GM12878 (cell line): Measurements from ENCODE around the gene PXT1. TPM values are rescaled to one million over a fixed set of nuclear protein-coding genes. Genes with fewer than 3 reads are reported as not detected.

Experiments used
- ATAC-seq: fragments of 200-7000 bp; cut with Tn5 transposase; 3 replicates; pipeline ENCODE4 v1.9.1; 2020; ENCODE audit warnings: mild to moderate bottlenecking, moderate library complexity
- BruUV-seq: library from RNA; stranded (reverse); fragments of 400-500 nt; replicated peaks from 2 replicates; lab custom pipeline; 2021; lab: Mats Ljungman, UMichigan
- CTCF ChIA-PET: fragments of 300-600 bp; sonication (Branson Sonifier 250); formaldehyde crosslinking; extraction: SDS; loops from one replicate; lab custom pipeline; 2021; ENCODE audit warnings: inconsistent platforms; lab: Yijun Ruan, JAX
- POLR2A ChIA-PET: fragments of 350-600 bp; formaldehyde crosslinking; extraction: SDS; loops from one replicate; lab custom pipeline; 2021; ENCODE audit warnings: inconsistent platforms; lab: Charles Lee
- RAD21 ChIA-PET: fragments of 300-600 bp; sonication (Branson Sonifier 250); formaldehyde crosslinking; loops from one replicate; lab custom pipeline; 2023; ENCODE audit warnings: antibody characterized with exemption; ENCODE audit not compliant: unreplicated experiment; lab: Charles Lee
- SMC1A ChIA-PET: fragments of 300-600 bp; sonication (Branson Sonifier 250); formaldehyde crosslinking; loops from one replicate; lab custom pipeline; 2023; ENCODE audit not compliant: unreplicated experiment, uncharacterized antibody; lab: Charles Lee
- DNase-seq: peaks from one replicate; pipeline ENCODE4 v3.0.0-alpha.2; 2011; ENCODE audit warnings: low read depth, low spot score
- FAIRE-seq: peaks from 3 replicates; lab custom pipeline; 2011; peaks lifted over from hg19 to GRCh38; lab: Jason Lieb, UNC
- H2AFZ ChIP-seq: 2 replicates; pipeline ENCODE4 v1.6.0; 2011; ENCODE audit warnings: low read depth, low read length, control low read depth; ENCODE audit not compliant: control insufficient read depth
- H3K27ac ChIP-seq: 2 replicates; pipeline ENCODE4 v1.5.1; 2011; ENCODE audit warnings: control low read depth; ENCODE audit not compliant: control insufficient read depth, insufficient read depth
- H3K27me3 ChIP-seq, 2 experiments: replicated peaks in 1 of 2; 2 replicates each; pipeline versions ENCODE4 v1.6.0 to v1.6.1; 2011; ENCODE audit warnings: low read length in 1 of 2; ENCODE audit not compliant: control insufficient read depth in 2 of 2, insufficient read depth in 2 of 2
- H3K36me3 ChIP-seq, 2 experiments: 2 replicates each; pipeline ENCODE4 v1.5.1; 2011; ENCODE audit warnings: low read length in 1 of 2; ENCODE audit not compliant: control insufficient read depth in 2 of 2, insufficient read depth in 2 of 2
- H3K4me1 ChIP-seq: 2 replicates; pipeline ENCODE4 v1.6.1; 2011; ENCODE audit warnings: mild to moderate bottlenecking, low read length, moderate library complexity, mixed read lengths; ENCODE audit not compliant: control insufficient read depth, insufficient read depth
- H3K4me2 ChIP-seq: 2 replicates; pipeline ENCODE4 v1.6.0; 2011; ENCODE audit warnings: control low read depth; ENCODE audit not compliant: control insufficient read depth, insufficient read depth
- H3K4me3 ChIP-seq: fragments of 200-600 bp; sonication (generic); 2 replicates; pipeline ENCODE4 v1.5.1; 2016
- H3K79me2 ChIP-seq: 2 replicates; pipeline ENCODE4 v1.6.0; 2011; ENCODE audit warnings: low read length; ENCODE audit not compliant: control insufficient read depth, insufficient read depth
- H3K9ac ChIP-seq: 2 replicates; pipeline ENCODE4 v1.8.0; 2011; ENCODE audit warnings: low read length, control low read depth, mixed read lengths; ENCODE audit not compliant: control insufficient read depth, insufficient read depth
- H3K9me3 ChIP-seq: replicated peaks from 3 replicates; pipeline ENCODE4 v1.5.1; 2011; ENCODE audit warnings: mild to moderate bottlenecking, low read length; ENCODE audit not compliant: control insufficient read depth, insufficient read depth
- H4K20me1 ChIP-seq: 2 replicates; pipeline ENCODE4 v1.6.0; 2011; ENCODE audit not compliant: control insufficient read depth, insufficient read depth
- ASH2L ChIP-seq: fragments of 300-600, 200-600 bp; sonication (generic); IDR thresholded peaks from 2 replicates; pipeline ENCODE4 v1.6.1; 2017; ENCODE audit warnings: low read depth, mild to moderate bottlenecking, borderline replicate concordance
- BMI1 ChIP-seq: fragments of 450-650 bp; IDR thresholded peaks from 2 replicates; pipeline ENCODE4 v1.6.1; 2016; ENCODE audit warnings: mild to moderate bottlenecking, moderate library complexity, borderline replicate concordance
- CBX3 ChIP-seq: fragments of 200-600 bp; sonication (generic); IDR thresholded peaks from 2 replicates; pipeline ENCODE4 v1.6.1; 2016; ENCODE audit warnings: low read depth, borderline replicate concordance
- EED ChIP-seq: sonication (generic); IDR thresholded peaks from 2 replicates; pipeline ENCODE4 v1.6.1; 2016; ENCODE audit warnings: antibody characterized with exemption, low read depth
- FOS ChIP-seq: IDR thresholded peaks from 3 replicates; pipeline ENCODE4 v1.6.1; 2011; ENCODE audit warnings: borderline replicate concordance; ENCODE audit not compliant: insufficient read length; ENCODE audit errors: extremely low read depth
- MEF2A ChIP-seq: IDR thresholded peaks from 2 replicates; pipeline ENCODE4 v1.6.1; 2011; ENCODE audit warnings: low read depth, mild to moderate bottlenecking, low read length, moderate library complexity; ENCODE audit not compliant: insufficient read depth
- SUPT20H ChIP-seq: IDR thresholded peaks from 2 replicates; pipeline ENCODE4 v1.6.1; 2011; ENCODE audit warnings: low read depth, mild to moderate bottlenecking, low read length, moderate library complexity, borderline replicate concordance; ENCODE audit not compliant: control insufficient read depth
- ZBED1 ChIP-seq: IDR thresholded peaks from 2 replicates; pipeline ENCODE4 v1.6.1; 2016; ENCODE audit warnings: borderline replicate concordance
- WGBS: methylation state at CpG from one replicate; pipeline ENCODE4 v1.1.6; 2016; ENCODE audit warnings: low lambda C conversion rate; ENCODE audit not compliant: insufficient replicate concordance, insufficient coverage; ENCODE audit errors: missing lambda C conversion rate; 5-methylcytosine and 5-hydroxymethylcytosine counted together
- in situ Hi-C: fragments of 300-500 bp; cut with MboI; formaldehyde crosslinking; loops from 9 replicates; pipeline ENCODE4 v1.14.3; 2018; ENCODE audit warnings: mixed read lengths
- intact Hi-C: fragments of 100-400 bp; cut with micrococcal nuclease; formaldehyde crosslinking; loops from one replicate; pipeline ENCODE4 v1.14.2; 2022; ENCODE audit not compliant: unreplicated experiment
- polyA plus RNA-seq, 11 experiments: library from polyadenylated mRNA; depleted of rRNA in 4 of 11; unstranded in 6 of 11; stranded (reverse) in 5 of 11; fragments of >200 nt; fragmentation: Nextera tagmentation in 4 of 11; fragmentation: Illumina TruSeq in 1 of 11; extraction: Ambion mirVana in 4 of 11; extraction: Trizol in 1 of 11; gene quantifications; 1 replicate in 1 of 11; 2 replicates in 10 of 11; pipeline versions ENCODE4 v1.2.1 to v1.2.3, GENCODE V29; 2011 to 2016; ENCODE audit warnings: inconsistent platforms in 2 of 11, missing spikeins in 2 of 11, low read depth in 1 of 11
- total RNA-seq, 4 experiments: library from RNA; depleted of rRNA in 3 of 4; stranded (reverse); fragments of >200 nt in 3 of 4; fragmentation: Illumina TruSeq in 1 of 4; extraction: Trizol in 1 of 4; gene quantifications; 2 replicates each; pipeline versions ENCODE4 v1.2.1 to v1.2.3, GENCODE V29; 2013 to 2021
- TF ChIP-seq, protein P1 (sequence below): IDR thresholded peaks from 2 replicates; pipeline ENCODE4 v1.6.1; 2011; ENCODE audit warnings: borderline replicate concordance, low read depth, mild to moderate bottlenecking, moderate library complexity, low read length; ENCODE audit not compliant: insufficient read depth, poor library complexity, severe bottlenecking
- TF ChIP-seq, protein P2 (sequence below): IDR thresholded peaks from 2 replicates; pipeline ENCODE4 v1.6.1; 2012; ENCODE audit warnings: low read length, inconsistent platforms

Gene PXT1
- total and polyA plus RNA-seq, 10 of the 15 experiments (the other 5 are each of a cell fraction or from before 2014, with no cell fraction given) = 0.27 to 2.9 (median 0.50) TPM

DNA sequence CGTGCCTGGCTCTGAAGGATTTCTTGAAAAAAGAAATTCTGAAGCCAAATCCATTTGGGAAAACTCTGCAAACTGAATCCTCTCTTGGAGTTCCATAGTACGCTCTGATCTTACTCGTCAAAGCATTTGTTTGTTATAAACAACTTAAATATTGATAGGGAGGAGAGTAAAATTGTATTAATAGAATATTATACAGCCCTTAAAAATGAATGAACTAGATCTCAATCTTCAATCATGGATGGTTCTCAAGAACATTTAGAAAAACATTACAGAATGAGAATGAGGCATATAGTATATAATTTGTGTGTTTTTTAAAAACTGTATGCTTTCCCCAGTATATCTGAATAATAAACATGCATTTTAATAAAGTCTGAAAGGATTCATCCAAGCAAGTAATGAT is 25.0 kb upstream of the PXT1 start:
- no peak for FAIRE-seq
- no peak overlapping the region for H3K4me3 ChIP-seq
- POLR2A ChIA-PET = no interaction called here
- H3K36me3 ChIP-seq = peaks cover 0 to 8% of the 10 kb centered on the region in 2 experiments; a peak in 2 of 4 replicates
- no peaks in the 10 kb centered on the region for H3K27me3 ChIP-seq
- H3K79me2 ChIP-seq = peaks cover 21% of the 10 kb centered on the region
- H3K9me3 ChIP-seq = no peaks in the 10 kb centered on the region
- H3K4me1 ChIP-seq = peaks cover 4% of the 10 kb centered on the region
- in situ Hi-C loops (no loop called here), intact Hi-C loops (no loop called here)
- WGBS = 96% methylated on average over 3 of the region's 3 CpGs
- SMC1A ChIA-PET = no interaction called here
- no peak overlapping the region for H3K27ac ChIP-seq
- CTCF ChIA-PET = interaction anchor here (0.6 kb wide), 1 partner anchor 63 kb away, joined by 4 read pairs; no protein-coding TSS in a partner anchor
- DNase-seq = no peak
- no peak for ATAC-seq
- no peak overlapping the region for H3K9ac ChIP-seq
- H4K20me1 ChIP-seq = no peaks in the 10 kb centered on the region; the same call in 1 of the 2 replicates
- no peak overlapping the region for H3K4me2 ChIP-seq
- TF ChIP-seq BMI1 = no peak
- TF ChIP-seq MEF2A = no peak
- TF ChIP-seq, protein P1, sequence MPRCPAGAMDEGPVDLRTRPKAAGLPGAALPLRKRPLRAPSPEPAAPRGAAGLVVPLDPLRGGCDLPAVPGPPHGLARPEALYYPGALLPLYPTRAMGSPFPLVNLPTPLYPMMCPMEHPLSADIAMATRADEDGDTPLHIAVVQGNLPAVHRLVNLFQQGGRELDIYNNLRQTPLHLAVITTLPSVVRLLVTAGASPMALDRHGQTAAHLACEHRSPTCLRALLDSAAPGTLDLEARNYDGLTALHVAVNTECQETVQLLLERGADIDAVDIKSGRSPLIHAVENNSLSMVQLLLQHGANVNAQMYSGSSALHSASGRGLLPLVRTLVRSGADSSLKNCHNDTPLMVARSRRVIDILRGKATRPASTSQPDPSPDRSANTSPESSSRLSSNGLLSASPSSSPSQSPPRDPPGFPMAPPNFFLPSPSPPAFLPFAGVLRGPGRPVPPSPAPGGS = no peak
- TF ChIP-seq, protein P2, sequence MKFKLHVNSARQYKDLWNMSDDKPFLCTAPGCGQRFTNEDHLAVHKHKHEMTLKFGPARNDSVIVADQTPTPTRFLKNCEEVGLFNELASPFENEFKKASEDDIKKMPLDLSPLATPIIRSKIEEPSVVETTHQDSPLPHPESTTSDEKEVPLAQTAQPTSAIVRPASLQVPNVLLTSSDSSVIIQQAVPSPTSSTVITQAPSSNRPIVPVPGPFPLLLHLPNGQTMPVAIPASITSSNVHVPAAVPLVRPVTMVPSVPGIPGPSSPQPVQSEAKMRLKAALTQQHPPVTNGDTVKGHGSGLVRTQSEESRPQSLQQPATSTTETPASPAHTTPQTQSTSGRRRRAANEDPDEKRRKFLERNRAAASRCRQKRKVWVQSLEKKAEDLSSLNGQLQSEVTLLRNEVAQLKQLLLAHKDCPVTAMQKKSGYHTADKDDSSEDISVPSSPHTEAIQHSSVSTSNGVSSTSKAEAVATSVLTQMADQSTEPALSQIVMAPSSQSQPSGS = no peak
- TF ChIP-seq SUPT20H = no peak
- no peak for TF ChIP-seq EED
- no peak for TF ChIP-seq CBX3
- TF ChIP-seq ZBED1 = no peak
- TF ChIP-seq FOS = no peak
- no peak for TF ChIP-seq ASH2L
- RAD21 ChIA-PET = no interaction called here
- no peak overlapping the region for H2AFZ ChIP-seq
- BruUV-seq = no TSS peak
